ENCODE results near the gene GPR89A.
"Not testable (repeated sequence)": the region's sequence is repeated elsewhere in the genome, so short reads cannot be mapped to it uniquely, and the experiment has no call there.

GPR89A gene

DNA sequence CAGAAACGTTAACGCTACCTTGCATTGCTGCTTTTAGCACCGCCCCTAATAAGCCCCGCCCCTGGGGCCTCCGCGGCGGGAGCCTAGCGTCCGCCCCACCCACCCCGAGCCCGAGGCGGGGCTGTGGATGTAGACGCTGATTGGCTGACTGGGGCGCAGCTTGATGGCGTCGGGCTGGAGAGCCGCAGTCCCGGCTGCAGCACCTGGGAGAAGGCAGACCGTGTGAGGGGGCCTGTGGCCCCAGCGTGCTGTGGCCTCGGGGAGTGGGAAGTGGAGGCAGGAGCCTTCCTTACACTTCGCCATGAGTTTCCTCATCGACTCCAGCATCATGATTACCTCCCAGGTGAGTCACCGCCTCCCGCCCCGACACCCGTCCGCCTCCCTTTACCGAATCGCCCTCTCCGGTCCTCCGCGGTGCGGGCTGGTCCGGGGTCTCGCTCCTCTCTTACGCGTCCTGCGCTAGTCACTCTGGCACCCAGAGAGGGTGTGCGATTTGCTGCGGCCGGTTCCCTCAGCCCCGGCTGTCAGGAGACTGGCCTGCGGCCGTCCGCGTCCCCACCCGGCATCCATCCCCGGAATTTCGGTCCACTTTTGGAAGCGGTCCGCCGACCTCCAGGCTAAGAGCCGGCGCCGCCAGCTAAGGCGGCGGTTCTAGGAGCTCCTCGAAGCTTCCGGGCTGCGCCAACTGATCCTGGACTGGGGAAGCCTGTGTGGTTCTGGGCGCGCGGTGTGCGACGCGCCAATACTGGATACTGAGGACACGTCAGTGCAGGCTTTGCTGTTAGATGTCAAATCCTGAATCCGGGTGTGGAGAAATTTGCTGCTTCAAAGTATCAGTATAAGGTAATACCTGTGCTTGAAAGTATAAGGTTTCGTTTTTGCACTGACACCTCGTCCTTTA lies at the start of gene GPR89A:
GPR89A (plus strand) TSS at position 156 of the 901 bp plus-strand sequence; CDS start at position 302, 146 bp downstream.
- DNase-seq = peak; percentile 84

DNA sequence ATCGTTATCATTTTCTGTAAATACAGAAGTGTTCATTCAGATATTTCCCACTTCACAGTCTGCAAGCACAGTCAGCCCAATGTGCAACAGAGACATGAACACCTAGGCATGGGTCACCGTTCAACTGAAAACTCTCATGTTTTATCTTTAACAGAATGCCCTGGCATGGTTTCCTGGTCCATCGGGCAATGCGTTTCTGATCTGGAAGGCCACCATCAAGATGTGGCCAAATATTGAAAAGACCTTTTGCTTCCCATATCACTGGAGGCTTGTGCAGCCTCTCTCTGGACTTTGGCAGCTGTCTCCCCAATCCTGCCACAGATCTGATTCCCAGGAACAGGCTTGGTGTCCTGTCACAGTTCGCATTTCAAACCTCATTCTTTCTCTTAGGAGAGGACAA lies 21.0 kb upstream of the GPR89A start:
- DNase-seq = not testable (repeated sequence)

DNA sequence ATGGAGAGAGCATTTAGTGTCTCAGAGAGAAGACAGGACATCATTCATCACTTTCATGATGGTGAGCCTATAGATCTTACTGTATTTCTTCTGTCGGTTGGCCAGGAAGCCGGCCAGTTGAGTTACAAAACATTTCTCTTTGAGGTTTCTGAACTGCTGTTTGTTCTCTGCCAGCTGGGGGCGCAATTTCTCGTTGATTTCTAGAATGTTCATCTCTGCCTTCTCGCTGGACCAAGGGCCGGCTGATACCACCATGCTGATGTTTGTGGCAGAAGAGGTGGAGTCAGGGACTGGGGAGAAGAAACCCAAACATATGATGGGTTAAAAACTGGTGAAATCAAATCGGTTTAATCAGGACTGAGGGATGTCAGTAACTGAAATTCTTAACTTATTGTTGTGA lies 17.0 kb upstream of the GPR89A start:
- not testable (repeated sequence) for DNase-seq

DNA sequence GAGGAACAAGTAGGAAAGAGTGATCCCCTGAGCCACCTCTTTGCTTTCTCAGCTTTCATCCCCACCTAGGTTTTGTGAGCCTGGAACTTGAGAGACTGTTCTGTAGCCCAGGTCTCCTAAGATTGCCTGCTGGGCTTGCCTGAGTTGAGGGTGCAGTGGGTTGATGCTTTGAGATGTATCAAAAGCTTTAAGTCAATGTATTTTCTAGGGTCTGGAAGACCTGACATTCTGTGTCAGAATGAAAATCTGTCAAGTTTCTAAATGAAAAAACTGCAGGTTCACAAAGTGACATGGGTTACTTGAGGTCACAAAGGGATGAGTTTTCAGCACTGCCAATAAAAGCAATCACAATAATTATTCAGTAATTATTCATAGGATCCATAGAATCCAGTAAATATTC lies 15.4 kb upstream of the GPR89A start:
- DNase-seq = not testable (repeated sequence)

DNA sequence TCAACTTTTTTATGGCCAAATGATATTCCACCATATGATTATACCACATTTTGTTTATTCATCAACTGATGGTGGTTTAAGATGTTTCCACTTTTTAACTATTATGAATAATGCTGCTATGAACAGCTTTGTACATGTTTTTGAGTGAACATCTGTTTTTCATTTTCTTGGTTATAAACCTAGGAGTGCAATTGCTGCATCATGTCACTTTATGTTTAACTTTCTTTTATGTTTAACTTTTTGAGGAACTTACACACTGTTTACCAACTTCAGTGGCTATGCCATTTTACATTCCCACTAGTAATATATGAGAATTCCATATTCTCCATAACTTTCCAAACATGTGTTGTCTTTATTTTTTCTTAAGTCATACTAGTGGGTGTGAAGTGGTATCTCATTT lies 12.4 kb upstream of the GPR89A start:
- not testable (repeated sequence) for DNase-seq

DNA sequence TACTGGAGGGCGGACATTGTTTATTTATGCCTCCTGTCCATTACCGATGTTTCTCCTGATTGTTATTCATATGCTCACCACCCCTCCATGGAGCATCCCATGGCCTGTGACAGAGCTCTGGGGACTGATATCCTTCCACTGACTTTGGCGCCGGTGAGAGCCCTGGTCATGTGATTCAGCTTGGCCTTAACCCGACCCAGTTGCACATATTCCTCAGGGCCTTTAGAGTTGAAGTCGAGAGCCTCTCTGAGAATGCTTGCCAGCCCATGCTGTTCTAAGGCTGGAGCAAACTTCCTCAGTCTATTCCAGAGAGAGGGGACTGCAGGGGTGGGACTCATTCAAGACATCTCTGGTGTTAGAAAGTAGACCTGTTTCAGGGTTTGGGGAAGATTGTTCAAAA lies 11.6 kb upstream of the GPR89A start:
- DNase-seq = not testable (repeated sequence)

DNA sequence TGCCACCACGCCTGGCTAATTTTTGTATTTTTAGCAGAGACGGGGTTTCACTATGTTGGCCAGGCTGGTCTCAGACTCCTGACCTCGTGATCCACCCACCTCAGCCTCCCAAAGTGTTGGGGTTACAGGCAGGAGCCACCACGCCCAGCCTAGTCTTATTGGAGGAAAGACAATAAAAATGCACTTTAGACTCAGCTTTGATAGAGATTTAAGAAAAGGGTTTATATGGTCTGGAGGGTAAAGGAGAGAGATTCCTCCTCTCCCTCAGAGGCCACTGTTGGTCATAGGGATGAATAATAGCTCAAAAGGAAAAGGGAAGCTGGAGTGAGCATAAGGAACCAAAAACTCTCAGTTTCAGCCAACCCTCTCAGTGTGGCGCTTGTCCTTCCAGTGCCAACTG lies 8.4 kb upstream of the GPR89A start:
- not testable (repeated sequence) for DNase-seq

DNA sequence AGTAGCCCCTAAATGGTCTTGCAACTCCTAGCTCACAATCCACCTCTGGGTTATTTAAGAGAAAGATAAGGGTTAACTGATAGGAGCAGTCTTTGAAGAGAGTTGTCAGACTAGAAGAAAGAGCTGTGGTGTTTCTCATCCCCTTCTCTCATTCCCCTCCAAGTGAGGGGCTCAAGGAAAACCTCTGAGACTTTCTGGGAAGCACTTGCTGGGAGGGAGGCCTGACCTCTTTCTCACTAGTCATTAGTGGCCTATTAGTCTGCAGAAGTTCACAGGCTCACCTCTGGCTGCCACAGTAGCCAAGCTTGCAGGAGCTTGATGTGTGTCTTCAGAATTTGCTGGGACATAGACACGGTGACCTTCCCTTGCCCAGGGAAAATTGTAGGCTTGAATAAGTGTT lies 6.2 kb upstream of the GPR89A start:
- no peak for DNase-seq

DNA sequence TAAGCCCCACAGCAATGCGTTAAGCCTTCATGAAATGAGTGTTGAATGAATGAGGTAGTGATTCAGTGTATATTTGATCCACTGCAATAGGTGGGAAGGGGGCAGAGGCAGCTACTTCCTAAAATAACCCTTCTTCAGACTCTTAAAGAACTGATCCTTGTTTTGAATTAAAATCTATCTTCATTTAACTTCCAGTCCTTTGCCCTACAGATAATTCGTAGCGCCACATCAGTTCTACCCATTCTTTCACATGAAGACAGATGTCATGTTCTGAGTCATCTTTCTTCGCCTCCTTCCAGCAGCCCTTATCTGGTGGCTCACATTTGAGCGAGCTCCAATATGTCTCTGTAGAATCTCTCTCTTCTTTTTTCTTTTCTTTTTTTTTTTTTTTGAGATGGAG lies 948 bp upstream of the GPR89A start:
- not testable (repeated sequence) for DNase-seq

DNA sequence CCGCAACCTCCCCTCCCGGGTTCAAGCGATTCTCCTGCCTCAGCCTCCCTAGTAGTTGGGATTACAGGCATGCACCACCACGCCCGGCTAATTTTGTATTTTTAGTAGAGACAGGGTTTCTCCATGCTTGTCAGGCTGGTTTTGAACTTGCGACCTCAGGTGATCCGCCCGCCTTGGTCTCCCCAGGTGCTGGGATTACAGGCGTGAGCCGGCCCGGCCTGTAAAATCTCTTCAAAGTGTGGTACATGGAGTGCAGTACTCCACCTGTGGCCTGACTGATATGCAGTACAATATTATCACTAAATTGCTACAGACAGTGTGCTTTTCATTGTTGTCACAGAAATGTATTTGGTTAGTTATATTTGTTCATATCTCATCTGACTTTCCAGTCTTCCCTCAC lies 499 bp upstream of the GPR89A start:
- not testable (repeated sequence) for DNase-seq

DNA sequence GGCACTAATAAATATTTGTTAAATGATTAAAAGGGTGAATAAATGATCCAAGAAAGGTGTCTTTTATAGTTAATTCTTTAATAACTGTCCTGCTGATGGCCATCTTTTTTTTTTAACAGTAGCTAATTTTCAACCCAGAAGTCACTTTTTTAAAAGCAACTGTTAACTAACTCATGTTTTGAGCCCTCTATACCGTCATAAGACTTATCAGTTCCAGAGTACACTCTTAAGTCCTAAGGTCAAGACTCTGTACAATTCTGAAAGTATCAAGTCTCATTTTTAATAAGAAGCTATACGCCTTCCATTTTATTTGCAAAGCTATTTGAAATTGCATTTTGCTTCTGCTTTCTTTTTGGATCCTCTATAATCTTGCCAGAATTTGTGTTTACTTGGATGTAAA lies 3.0 kb downstream of the GPR89A start:
- DNase-seq = not testable (repeated sequence)

DNA sequence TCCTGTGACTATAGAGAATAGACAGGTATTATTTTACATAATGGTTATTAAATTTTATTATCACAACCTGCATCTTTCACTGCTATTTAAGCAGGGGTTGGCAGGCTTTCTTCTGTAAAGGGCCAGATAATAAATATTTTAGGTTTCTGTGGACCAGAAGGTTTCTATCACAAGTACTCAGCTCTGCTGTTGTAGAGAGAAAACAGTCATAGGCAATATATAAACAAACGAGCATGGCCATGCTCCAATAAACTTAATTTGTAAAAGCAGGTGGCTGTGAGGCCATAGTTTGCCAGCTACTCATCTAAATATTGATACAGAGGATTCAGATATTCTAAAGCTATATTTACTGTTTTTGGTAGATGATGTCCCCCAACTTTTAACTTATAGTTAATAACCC lies 12.3 kb downstream of the GPR89A start:
- DNase-seq = not testable (repeated sequence)

DNA sequence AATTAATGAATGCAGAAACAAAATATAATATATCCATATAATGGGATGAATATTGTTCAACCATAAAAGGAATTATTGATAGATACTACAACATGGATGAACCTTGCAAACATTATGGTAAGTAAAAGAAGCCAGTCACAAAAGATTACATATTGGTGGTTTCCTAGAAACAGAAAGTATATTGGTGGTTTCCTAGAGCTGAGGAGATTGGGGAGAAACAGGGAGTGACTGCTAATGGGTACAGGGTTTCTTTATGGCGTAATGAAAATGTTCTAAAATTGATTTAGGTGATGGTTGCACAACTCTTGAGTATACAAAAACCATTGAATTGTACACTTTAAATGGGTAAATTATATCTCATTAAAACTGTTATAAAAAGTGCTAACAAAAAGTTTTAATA lies 14.4 kb downstream of the GPR89A start:
- DNase-seq = not testable (repeated sequence)

DNA sequence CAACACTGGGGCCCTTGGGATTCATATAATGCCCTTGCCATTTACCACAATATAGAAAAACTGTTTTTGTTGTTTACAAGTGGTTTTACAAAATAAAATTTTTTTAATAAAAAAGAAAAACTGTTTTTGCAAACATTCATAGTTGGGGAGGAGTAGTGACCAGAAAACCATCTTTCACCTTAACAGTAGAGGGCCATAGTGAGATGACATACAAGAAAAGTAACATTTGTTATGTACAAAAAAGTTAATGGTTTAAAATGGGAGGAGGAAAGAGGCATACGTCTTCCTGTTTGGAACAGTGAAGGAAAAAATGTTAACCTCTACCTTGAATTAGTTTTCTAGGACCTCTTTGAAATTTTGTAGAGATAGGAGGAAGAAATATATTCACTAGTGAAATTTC lies 28.4 kb downstream of the GPR89A start:
- not testable (repeated sequence) for DNase-seq

DNA sequence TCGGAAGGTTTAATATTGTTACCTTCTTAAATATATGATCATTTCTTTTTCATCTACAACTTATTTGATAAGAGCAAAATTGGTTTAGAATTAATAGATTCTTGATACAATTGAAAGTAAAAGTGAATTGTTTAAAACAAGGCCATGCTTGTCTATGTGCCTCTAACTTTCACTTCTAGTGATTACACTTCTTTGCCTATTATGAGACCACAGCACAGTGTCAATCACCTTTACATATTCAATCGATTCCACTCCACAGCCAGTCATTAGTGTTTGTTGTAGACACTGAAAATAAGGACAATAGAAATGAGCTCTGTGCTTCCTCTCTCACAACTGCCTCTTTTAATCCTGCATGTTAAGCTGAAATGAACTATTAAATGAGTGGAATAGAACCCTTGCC lies 34.1 kb downstream of the GPR89A start:
- DNase-seq = not testable (repeated sequence)

DNA sequence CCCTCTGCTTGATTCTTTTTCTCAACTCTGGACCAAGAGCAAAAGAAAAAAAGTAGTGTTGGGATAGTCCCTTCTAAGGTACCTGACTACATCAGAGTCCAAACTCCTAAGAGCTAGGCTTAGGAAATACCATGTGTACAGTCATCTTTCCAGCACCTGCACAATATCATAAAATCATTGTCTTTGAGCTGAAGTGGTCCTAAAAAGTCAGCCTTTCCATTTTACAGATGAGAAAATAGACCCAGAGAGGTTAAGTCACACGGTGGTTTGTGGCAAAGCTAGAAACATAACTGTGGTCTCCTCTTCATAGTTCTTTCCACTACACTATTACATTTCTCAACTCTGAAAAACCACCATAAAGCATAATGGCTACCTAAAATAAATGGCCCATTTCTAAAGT lies 36.2 kb downstream of the GPR89A start:
- not testable (repeated sequence) for DNase-seq

DNA sequence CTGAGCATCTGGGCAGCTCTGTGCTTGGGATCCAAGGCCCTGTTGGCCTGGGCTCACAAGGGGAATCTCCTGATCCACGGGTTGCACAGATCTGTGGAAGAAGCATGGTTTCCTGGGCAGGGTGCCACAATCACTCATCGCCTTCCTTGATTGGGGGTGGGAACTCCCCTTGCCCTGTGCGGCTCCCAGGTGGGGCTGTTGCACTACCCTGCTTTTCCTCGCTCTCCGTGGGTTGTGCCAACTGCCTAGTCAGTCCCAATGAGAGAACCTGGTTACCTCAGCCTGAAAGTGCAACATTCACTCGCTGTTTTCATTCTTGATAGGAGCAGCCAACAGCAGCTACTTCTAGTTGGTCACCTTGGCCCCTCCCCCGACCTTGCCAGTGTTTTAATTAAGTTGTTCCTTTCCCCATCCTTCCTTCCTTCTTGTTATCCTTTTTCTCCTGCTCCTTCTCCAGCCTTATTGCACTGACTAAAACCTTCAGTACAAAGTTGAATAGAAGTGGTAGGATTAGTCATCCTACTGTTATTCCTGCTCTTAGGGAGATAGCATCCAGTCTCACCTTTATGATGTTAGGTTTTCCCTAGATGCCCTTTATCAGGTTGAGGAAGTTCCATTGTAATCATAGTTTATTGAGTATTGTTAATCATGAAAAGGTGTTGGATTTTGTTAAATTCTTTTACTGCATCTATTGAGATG lies 48.6 kb downstream of the GPR89A start:
- not testable (repeated sequence) for DNase-seq

DNA sequence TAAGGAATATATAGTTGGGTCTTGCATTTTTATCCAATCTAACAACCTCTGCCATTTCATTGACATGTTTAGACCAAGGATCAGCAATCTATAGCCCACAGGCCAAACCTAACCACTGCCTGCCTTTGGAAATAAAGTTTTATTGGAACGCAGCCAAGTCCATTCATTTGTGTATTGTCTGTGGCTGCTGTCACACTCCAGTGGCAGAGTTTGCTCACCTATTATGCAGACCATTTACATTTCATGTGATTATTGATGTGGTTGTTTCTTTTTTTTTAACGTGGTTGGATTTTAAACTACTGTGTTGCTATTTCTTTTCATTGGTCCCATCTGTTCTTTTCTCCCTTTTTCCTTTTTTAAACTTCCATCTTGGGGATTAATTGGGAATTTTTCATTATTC lies 54.7 kb downstream of the GPR89A start:
- not testable (repeated sequence) for DNase-seq

DNA sequence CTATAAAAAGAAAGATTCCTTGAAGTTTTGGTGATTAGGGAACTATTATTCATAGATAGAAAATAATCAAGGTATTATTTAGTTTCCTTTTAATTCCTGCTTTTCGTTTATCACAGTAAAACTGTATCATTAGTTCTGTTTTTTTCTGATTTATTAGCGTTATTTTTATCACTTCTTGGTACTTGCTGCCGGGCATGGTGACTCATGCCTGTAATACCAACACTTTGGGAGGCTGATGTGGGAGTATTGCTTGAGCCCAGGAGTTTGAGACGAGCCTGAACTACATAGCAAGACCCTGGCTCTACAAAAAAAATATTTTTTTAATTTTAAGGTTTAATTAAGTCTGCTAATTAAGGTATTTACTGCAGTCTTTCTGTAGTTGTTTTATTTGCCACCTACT lies 57.2 kb downstream of the GPR89A start:
- not testable (repeated sequence) for DNase-seq

DNA sequence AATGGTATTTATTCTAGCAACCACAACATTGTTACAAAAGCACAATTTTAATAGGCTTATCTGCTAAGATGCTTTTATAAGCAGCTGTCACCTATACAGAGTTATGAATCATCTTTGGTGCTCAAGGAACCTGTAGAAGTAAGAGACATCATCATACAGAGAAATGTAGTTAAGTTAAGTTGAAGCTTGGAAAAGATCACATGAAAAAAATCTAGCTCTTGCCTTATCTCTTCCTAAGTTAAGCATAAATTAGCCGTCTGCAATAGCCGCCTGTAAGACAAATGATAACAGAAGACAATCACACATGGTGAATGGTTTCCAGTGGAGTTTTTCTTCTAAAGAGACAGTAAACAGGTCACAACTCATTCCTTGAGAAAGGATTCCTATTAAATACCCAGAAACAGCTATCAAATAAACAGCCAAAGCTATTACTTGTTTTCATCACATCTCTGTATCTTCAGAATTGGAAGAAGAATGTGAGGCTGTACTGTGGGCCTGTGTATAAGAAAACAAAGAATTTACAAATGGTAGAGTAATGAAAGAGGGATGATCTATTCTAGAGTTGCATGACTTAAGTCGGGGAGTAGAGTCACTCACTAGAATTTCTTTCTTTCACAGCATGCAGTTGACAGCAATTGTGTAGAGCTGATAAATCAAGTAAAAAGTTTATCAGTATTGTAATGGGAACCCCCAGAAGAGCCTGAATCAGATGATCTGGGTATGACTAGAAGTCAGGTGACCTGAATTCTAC lies 63.4 kb downstream of the GPR89A start:
- DNase-seq = not testable (repeated sequence)

DNA sequence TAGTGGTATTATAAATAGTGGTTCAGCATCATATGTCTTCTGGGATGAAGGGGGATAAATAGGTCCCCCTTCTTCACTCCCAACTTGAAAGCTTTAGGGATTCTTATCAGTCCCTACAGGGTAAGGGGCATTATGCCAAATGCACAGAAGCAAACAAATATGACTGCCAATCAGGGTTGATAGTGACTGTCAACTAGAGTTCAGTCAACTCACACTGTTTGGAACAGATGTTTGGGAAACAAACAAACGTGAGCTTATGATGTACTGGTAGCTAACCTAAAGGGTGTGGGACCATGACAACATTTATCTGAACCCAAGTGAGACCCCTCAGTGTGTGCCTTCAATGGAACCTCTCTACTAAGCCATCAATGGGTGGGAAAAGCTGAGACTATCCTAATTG lies 65.4 kb downstream of the GPR89A start:
- DNase-seq = not testable (repeated sequence)

DNA sequence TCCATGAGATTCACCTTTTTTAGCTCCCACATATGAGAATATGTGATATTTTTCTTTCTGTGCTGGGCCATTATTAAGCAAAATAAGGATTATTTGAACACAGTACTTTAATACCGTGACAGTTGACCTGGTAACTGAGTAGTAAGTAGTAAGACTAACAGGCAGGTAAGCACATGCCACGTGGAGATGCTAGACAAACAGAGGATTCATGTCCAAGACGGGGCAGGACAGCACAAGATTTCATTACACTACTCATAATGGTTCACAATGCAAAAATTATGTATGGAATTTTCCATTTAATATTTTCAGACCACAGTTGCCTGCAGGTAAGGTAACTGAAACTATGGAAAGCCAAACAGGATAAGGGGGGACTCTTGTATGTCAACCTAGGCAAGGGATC lies 77.1 kb downstream of the GPR89A start:
- not testable (repeated sequence) for DNase-seq

DNA sequence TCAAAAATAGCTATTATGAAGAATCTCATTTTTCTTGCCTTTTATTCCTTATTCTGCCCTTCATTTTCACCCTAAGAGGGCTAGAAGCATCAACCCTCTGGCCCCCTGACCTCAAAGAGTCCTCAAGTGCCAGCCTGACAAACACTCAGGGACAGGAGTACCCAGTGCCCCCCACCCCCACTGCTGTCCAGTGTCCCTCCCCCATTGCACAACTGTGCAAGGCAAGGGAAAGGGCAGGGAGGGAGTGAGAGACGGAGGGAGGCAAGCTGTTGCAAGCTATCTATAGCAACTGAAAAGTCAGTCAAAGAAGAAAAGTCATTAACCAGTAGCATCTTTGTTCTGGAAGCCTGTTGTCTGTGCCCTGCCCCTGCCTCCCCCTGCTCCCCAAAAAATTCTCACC lies 78.3 kb downstream of the GPR89A start:
- DNase-seq = not testable (repeated sequence)

Measured in GOT3 (cell line).